HG03565 (cell line): ENCODE measurements around the gene STUB1.
A peak's percentile ranks its signal among the peaks of the same experiment; 100 is the strongest.

ENCODE experiments used
- ATAC-seq: cut with Tn5 transposase; IDR thresholded peaks from one replicate; pipeline ENCODE4 v1.9.1; 2021; ENCODE audit warnings: mild to moderate bottlenecking, moderate library complexity; ENCODE audit not compliant: unreplicated experiment

Gene STUB1

GRCh38 chr16:643050-643368 is 37.2 kb upstream of the STUB1 start:
- no peak for ATAC-seq

GRCh38 chr16:644556-644955 is 35.7 kb upstream of the STUB1 start:
- ATAC-seq = no peak

- no peak for ATAC-seq
Observed at GRCh38 chr16:645852-646678, 34.1 kb upstream of the STUB1 start.

- no peak for ATAC-seq
Observed at GRCh38 chr16:646679-647172, 33.5 kb upstream of the STUB1 start.

GRCh38 chr16:647173-647902 is 32.9 kb upstream of the STUB1 start:
- ATAC-seq = no peak

GRCh38 chr16:648071-648780 is 32.0 kb upstream of the STUB1 start:
- ATAC-seq = no peak

- ATAC-seq = peak; percentile 76
Observed at GRCh38 chr16:648781-649589, 31.2 kb upstream of the STUB1 start, which contains the start of gene WDR90. Gene WDR90 (plus strand): TSS chr16:649365. CDS start chr16:649417, 52 bp downstream.

- peak; percentile 9 for ATAC-seq
Observed at GRCh38 chr16:649631-650030, 30.6 kb upstream of the STUB1 start.

GRCh38 chr16:651844-652243 is 28.4 kb upstream of the STUB1 start:
- ATAC-seq = no peak

GRCh38 chr16:652454-653305 is 27.5 kb upstream of the STUB1 start:
- no peak for ATAC-seq

GRCh38 chr16:654034-654433 is 26.2 kb upstream of the STUB1 start:
- ATAC-seq = no peak

GRCh38 chr16:657487-657886 is 22.7 kb upstream of the STUB1 start:
- ATAC-seq = no peak

- ATAC-seq = no peak
Observed at GRCh38 chr16:658679-659571, 21.3 kb upstream of the STUB1 start.

GRCh38 chr16:659618-660017 is 20.6 kb upstream of the STUB1 start:
- no peak for ATAC-seq

GRCh38 chr16:660132-660458 is 20.1 kb upstream of the STUB1 start:
- ATAC-seq = no peak

- peak; percentile 45 for ATAC-seq
Observed at GRCh38 chr16:660459-661183, 19.6 kb upstream of the STUB1 start.

- ATAC-seq = no peak
Observed at GRCh38 chr16:661184-661821, 18.9 kb upstream of the STUB1 start.

GRCh38 chr16:662095-662494 is 18.1 kb upstream of the STUB1 start:
- ATAC-seq = no peak
